ENCODE data around the gene SLIT1.

SLIT1 gene

GRCh38 chr10:97062046-97062445 is 123.7 kb downstream of the SLIT1 start:
- Histone ChIP-seq H3K4me3 (ENCODE audit: low read depth in 1 of 2, low read length in 1 of 2) (no peak overlapping the region), H3K9me3 (no peaks in the 10 kb centered on the region), H3K36me3 (no peaks in the 10 kb centered on the region), H3K27ac (no peak overlapping the region), H3K27me3 (no peaks in the 10 kb centered on the region), H3K4me1 (ENCODE audit: control insufficient read depth in 1 of 2, insufficient read depth in 1 of 2, low read depth in 1 of 2, low read length in 1 of 2) (no peaks in the 10 kb centered on the region)
- TF ChIP-seq CTCF (IDR thresholded peaks at IDR 0.05), result no peak

- H3K4me3 ChIP-seq (ENCODE audit: low read depth in 1 of 2, low read length in 1 of 2), result no peak overlapping the region
- no peaks in the 10 kb centered on the region for H3K36me3 ChIP-seq
- no peaks in the 10 kb centered on the region for H3K27me3 ChIP-seq
- H3K9me3 ChIP-seq, result no peaks in the 10 kb centered on the region
- H3K27ac ChIP-seq, result no peak overlapping the region
- no peaks in the 10 kb centered on the region for H3K4me1 ChIP-seq (ENCODE audit: control insufficient read depth in 1 of 2, insufficient read depth in 1 of 2, low read depth in 1 of 2, low read length in 1 of 2)
- no peak for TF ChIP-seq CTCF (IDR thresholded peaks at IDR 0.05)
Observed at GRCh38 chr10:97061423-97061822, 124.3 kb downstream of the SLIT1 start.

GRCh38 chr10:97060441-97061084 is 125.2 kb downstream of the SLIT1 start:
- Histone ChIP-seq H3K36me3 (no peaks in the 10 kb centered on the region), H3K27me3 (no peaks in the 10 kb centered on the region), H3K4me3 (ENCODE audit: low read depth in 1 of 2, low read length in 1 of 2) (no peak overlapping the region), H3K27ac (no peak overlapping the region), H3K9me3 (no peaks in the 10 kb centered on the region), H3K4me1 (ENCODE audit: control insufficient read depth in 1 of 2, insufficient read depth in 1 of 2, low read depth in 1 of 2, low read length in 1 of 2) (no peaks in the 10 kb centered on the region)
- no peak for TF ChIP-seq CTCF (IDR thresholded peaks at IDR 0.05)

- TF ChIP-seq CTCF (IDR thresholded peaks at IDR 0.05), result no peak
- Histone ChIP-seq H3K36me3 (no peaks in the 10 kb centered on the region), H3K27ac (no peak overlapping the region), H3K4me1 (ENCODE audit: control insufficient read depth in 1 of 2, insufficient read depth in 1 of 2, low read depth in 1 of 2, low read length in 1 of 2) (no peaks in the 10 kb centered on the region), H3K9me3 (no peaks in the 10 kb centered on the region), H3K27me3 (no peaks in the 10 kb centered on the region), H3K4me3 (ENCODE audit: low read depth in 1 of 2, low read length in 1 of 2) (no peak overlapping the region)
Observed at GRCh38 chr10:97059872-97060205, 125.9 kb downstream of the SLIT1 start.

GRCh38 chr10:97059006-97059871 is 126.5 kb downstream of the SLIT1 start:
- TF ChIP-seq CTCF (IDR thresholded peaks at IDR 0.05), result no peak
- Histone ChIP-seq H3K36me3 (no peaks in the 10 kb centered on the region), H3K27ac (no peak overlapping the region), H3K9me3 (no peaks in the 10 kb centered on the region), H3K4me3 (ENCODE audit: low read depth in 1 of 2, low read length in 1 of 2) (no peak overlapping the region), H3K4me1 (ENCODE audit: control insufficient read depth in 1 of 2, insufficient read depth in 1 of 2, low read depth in 1 of 2, low read length in 1 of 2) (no peaks in the 10 kb centered on the region), H3K27me3 (no peaks in the 10 kb centered on the region)
